DND-41 (cell line): ENCODE data around the gene SLC51A.
"Not testable (repeated sequence)": the region's sequence is repeated elsewhere in the genome, so short reads cannot be mapped to it uniquely, and the experiment has no call there.

Experiments
- ATAC-seq: fragments of 200-7000 bp; cut with Tn5 transposase; 3 replicates; pipeline ENCODE4 v1.9.1; 2021; ENCODE audit warnings: low read depth; ENCODE audit not compliant: insufficient read depth
- DNase-seq: peaks from one replicate; pipeline ENCODE4 v3.0.0-alpha.2; 2020
- H2AFZ ChIP-seq: 2 replicates; pipeline ENCODE4 v1.6.0; 2012; ENCODE audit warnings: low read depth, low read length
- H3K27ac ChIP-seq: 2 replicates; pipeline ENCODE4 v1.5.1; 2012; ENCODE audit warnings: low read length, inconsistent platforms
- H3K27me3 ChIP-seq: fragments of 200-600 bp; sonication (generic); 2 replicates; pipeline ENCODE4 v1.6.0; 2012; ENCODE audit warnings: low read length, mild to moderate bottlenecking, inconsistent platforms; ENCODE audit not compliant: insufficient read depth, poor library complexity
- H3K36me3 ChIP-seq: 2 replicates; pipeline ENCODE4 v1.5.1; 2012; ENCODE audit warnings: low read length, inconsistent platforms; ENCODE audit not compliant: insufficient read depth
- H3K4me1 ChIP-seq: 2 replicates; pipeline ENCODE4 v1.5.1; 2012; ENCODE audit warnings: mild to moderate bottlenecking, low read length; ENCODE audit not compliant: insufficient read depth
- H3K4me2 ChIP-seq: 2 replicates; pipeline ENCODE4 v1.6.0; 2012; ENCODE audit warnings: mild to moderate bottlenecking, moderate library complexity, low read length, inconsistent platforms; ENCODE audit not compliant: insufficient read depth
- H3K4me3 ChIP-seq, 2 experiments: fragments of 200-600 bp in 1 of 2; shearing (Covaris generic) in 1 of 2; 2 replicates each; pipeline ENCODE4 v1.5.1; 2012 to 2016; ENCODE audit warnings: inconsistent platforms in 2 of 2, low read length in 2 of 2, mild to moderate bottlenecking in 2 of 2, low read depth in 1 of 2, moderate library complexity in 1 of 2
- H3K79me2 ChIP-seq: 2 replicates; pipeline ENCODE4 v1.6.0; 2012; ENCODE audit warnings: low read length, inconsistent platforms; ENCODE audit not compliant: insufficient read depth
- H3K9ac ChIP-seq: 2 replicates; pipeline ENCODE4 v1.6.0; 2012; ENCODE audit warnings: low read depth, mild to moderate bottlenecking, inconsistent platforms, low read length, moderate library complexity
- H3K9me3 ChIP-seq: 2 replicates; pipeline ENCODE4 v1.5.1; 2012; ENCODE audit warnings: low read length, moderate library complexity, mild to moderate bottlenecking, inconsistent platforms; ENCODE audit not compliant: insufficient read depth, severe bottlenecking
- H4K20me1 ChIP-seq: 2 replicates; pipeline ENCODE4 v1.6.0; 2012; ENCODE audit warnings: low read length; ENCODE audit not compliant: insufficient read depth
- EZH2 ChIP-seq: IDR thresholded peaks from 3 replicates; pipeline ENCODE4 v1.6.1; 2012; ENCODE audit warnings: borderline replicate concordance, low read depth, mild to moderate bottlenecking, moderate library complexity, low read length, inconsistent platforms; ENCODE audit not compliant: severe bottlenecking
- TF ChIP-seq, protein P1 (sequence below): IDR thresholded peaks from 2 replicates; pipeline ENCODE4 v1.5.1; 2012; ENCODE audit warnings: borderline replicate concordance, low read length, moderate library complexity, mild to moderate bottlenecking; ENCODE audit not compliant: poor library complexity, severe bottlenecking; ENCODE audit errors: extremely low read depth

Gene SLC51A

DNA sequence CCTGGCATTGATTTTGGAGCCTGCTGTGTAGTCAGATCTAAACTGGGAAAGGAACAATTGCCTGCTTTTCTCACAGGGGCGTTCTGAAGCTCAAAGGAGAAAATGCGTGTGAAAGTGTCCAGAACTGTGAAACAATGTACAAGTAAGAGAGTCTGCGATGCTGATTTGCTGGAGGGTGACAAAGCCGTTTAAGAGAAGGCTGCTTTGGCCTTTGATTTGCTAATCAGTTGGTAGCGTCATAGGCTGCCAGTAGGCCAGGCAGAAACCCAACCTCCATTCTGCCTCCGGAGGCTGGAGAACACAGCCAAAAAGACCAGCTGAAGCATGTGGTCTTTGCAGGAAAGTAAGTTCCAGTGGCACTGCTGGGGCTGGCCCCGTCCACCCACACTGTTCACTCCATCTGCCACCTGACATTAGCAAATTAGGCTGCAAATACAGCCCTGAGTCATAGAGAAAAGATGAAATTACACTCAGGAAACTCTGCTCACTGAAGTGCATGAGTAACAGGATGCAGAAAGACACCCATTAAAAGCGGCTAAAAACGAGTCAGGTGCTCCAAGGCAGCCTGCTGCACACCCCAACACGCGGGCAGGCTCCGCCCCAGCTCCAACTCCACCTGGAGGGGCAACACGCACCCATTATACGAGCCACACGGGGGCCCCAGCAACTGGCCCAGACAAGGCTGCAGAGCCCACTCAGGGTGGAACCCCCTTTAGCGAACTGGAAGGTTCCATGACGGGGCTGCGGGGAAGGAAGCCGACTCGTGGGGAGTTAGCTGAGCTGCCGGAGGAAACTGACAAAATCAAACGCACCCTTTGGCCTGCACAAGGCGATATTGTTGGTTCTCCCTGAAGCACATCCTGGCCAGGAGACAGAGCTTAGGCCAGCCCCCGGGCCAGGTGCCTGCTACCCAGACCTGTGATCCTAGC, 36.7 kb upstream of the SLC51A start:
- Histone ChIP-seq H2AFZ (peak overlapping the region; percentile 74), H3K4me3 (peak overlapping the region in 1 of 2 experiments; percentile 38; a peak in 1 of 4 replicates), H3K27ac (peak overlapping the region; percentile 98), H3K4me2 (peak overlapping the region; percentile 53), H3K4me1 (peaks cover 62% of the 10 kb centered on the region), H3K27me3 (no peaks in the 10 kb centered on the region), H3K9me3 (no peaks in the 10 kb centered on the region), H3K79me2 (no peaks in the 10 kb centered on the region), H3K36me3 (no peaks in the 10 kb centered on the region), H3K9ac (peak overlapping the region; percentile 53), H4K20me1 (no peaks in the 10 kb centered on the region)
- DNase-seq (peak; percentile 87), ATAC-seq (peak; percentile 66)
- TF ChIP-seq EZH2, result no peak
- TF ChIP-seq, protein P1, sequence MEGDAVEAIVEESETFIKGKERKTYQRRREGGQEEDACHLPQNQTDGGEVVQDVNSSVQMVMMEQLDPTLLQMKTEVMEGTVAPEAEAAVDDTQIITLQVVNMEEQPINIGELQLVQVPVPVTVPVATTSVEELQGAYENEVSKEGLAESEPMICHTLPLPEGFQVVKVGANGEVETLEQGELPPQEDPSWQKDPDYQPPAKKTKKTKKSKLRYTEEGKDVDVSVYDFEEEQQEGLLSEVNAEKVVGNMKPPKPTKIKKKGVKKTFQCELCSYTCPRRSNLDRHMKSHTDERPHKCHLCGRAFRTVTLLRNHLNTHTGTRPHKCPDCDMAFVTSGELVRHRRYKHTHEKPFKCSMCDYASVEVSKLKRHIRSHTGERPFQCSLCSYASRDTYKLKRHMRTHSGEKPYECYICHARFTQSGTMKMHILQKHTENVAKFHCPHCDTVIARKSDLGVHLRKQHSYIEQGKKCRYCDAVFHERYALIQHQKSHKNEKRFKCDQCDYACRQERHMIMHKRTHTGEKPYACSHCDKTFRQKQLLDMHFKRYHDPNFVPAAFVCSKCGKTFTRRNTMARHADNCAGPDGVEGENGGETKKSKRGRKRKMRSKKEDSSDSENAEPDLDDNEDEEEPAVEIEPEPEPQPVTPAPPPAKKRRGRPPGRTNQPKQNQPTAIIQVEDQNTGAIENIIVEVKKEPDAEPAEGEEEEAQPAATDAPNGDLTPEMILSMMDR, result peak; percentile 64

DNA sequence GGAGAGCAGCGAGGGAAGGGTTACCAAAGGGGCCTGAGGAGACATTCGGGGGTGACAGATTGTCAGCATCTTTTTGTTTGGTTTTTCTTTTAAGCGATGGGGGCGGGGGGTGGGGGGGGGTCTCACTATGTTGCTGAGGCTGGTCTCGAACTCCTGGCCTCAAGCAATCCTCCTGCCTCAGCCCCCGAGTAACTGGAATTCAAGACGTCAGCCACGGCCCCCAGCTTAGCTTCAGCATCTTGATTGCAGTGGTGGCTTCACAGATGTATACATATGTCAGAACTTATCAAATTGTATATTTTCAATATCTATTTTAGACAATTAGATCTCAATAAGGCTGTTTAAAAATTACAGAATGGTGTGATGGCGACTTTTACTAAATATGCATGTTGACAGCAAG, 36.0 kb upstream of the SLC51A start:
- Histone ChIP-seq H3K9me3 (no peaks in the 10 kb centered on the region), H3K4me2 (peak overlapping the region; percentile 53), H3K79me2 (no peaks in the 10 kb centered on the region), H3K4me1 (peaks cover 62% of the 10 kb centered on the region), H3K27ac (peak overlapping the region; percentile 98), H3K9ac (peak overlapping the region; percentile 53), H3K4me3 (peak overlapping the region in 1 of 2 experiments; percentile 38; a peak in 1 of 4 replicates), H3K27me3 (no peaks in the 10 kb centered on the region), H2AFZ (peak overlapping the region; percentile 74), H3K36me3 (no peaks in the 10 kb centered on the region), H4K20me1 (no peaks in the 10 kb centered on the region)
- TF ChIP-seq EZH2, result no peak
- TF ChIP-seq, protein P1, result no peak
- ATAC-seq, result no peak
- no peak for DNase-seq

DNA sequence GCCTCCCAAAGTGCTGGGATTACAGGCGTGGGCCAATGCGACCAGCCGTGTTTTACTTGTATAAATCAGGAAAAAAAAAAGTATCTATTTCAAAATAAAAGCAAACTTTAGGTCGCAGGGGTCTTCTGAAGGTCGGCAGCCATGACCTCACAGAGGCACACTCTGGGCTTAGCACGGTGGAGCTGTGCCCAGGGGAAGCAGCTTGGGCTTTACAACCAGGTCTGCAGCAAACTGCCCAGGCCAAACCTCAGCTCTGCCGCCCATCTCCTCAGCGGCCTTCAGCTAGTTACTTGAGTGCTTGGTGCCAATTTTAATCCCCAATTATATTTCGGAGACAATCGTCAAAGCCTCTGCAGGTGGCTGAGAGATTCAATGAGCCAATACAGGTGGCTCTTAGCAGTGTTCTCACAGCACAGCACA, 35.2 kb upstream of the SLC51A start:
- DNase-seq (peak; percentile 46), ATAC-seq (peak; percentile 15; the same call in 1 of the 3 replicates)
- Histone ChIP-seq H3K27ac (peak overlapping the region; percentile 98), H2AFZ (no peak overlapping the region), H3K9me3 (no peaks in the 10 kb centered on the region), H4K20me1 (no peaks in the 10 kb centered on the region), H3K4me1 (peaks cover 62% of the 10 kb centered on the region), H3K27me3 (no peaks in the 10 kb centered on the region), H3K36me3 (no peaks in the 10 kb centered on the region), H3K4me2 (peak overlapping the region; percentile 47), H3K9ac (peak overlapping the region; percentile 53), H3K79me2 (no peaks in the 10 kb centered on the region), H3K4me3 (no peak overlapping the region)
- TF ChIP-seq EZH2, result no peak
- TF ChIP-seq, protein P1, result no peak

DNA sequence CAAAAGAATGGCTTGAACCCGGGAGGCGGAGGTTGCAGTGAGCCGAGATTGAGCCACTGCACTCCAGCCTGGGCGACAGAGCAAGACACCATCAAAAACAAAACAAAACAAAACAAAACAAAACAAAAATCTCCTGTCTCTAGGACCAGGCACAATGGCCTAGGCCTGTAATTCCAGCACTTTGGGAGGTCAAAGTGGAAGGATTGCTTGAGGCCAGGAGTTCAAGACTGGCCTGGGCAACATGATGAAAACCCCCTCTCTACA, 32.2 kb upstream of the SLC51A start:
- H3K4me3 ChIP-seq, H2AFZ ChIP-seq, H4K20me1 ChIP-seq, H3K4me2 ChIP-seq, H3K9me3 ChIP-seq, H3K79me2 ChIP-seq, H3K36me3 ChIP-seq, H3K27me3 ChIP-seq, ATAC-seq, DNase-seq: not testable (repeated sequence)
- peaks cover 62% of the 10 kb centered on the region for H3K4me1 ChIP-seq
- peak overlapping the region; percentile 88 for H3K27ac ChIP-seq
- H3K9ac ChIP-seq, result peak overlapping the region; percentile 53; the same call in 1 of the 2 replicates
